ENCODE results near the gene RELA. TPM values are rescaled to one million over a fixed set of nuclear protein-coding genes. Genes with fewer than 3 reads are reported as not detected.
"Not testable (repeated sequence)": the region's sequence is repeated elsewhere in the genome, so short reads cannot be mapped to it uniquely, and the experiment has no call there.

Gene RELA
- total RNA-seq, 1 donor from 2014 or later, result 79.7 TPM

- no peak for DNase-seq (ENCODE audit: extremely low spot score, unreplicated experiment)
- Mint-ChIP-seq H3K9me3 (ENCODE audit: unreplicated experiment) (no peaks in the 10 kb centered on the region), H3K27me3 (ENCODE audit: unreplicated experiment) (peaks cover 25% of the 10 kb centered on the region), H3K4me3 (ENCODE audit: unreplicated experiment) (no peak overlapping the region), H3K27ac (ENCODE audit: unreplicated experiment) (no peak overlapping the region), H3K4me1 (ENCODE audit: unreplicated experiment) (no peaks in the 10 kb centered on the region), H3K36me3 (ENCODE audit: unreplicated experiment) (no peaks in the 10 kb centered on the region)
- no peak for TF ChIP-seq CTCF (IDR thresholded peaks at IDR 0.05)
These were observed 23.3 kb upstream of the RELA start for GRCh38 chr11:65685981-65686380.

- H3K9me3 Mint-ChIP-seq (ENCODE audit: unreplicated experiment); DNase-seq (ENCODE audit: extremely low spot score, unreplicated experiment); H3K27ac Mint-ChIP-seq (ENCODE audit: unreplicated experiment); H3K36me3 Mint-ChIP-seq (ENCODE audit: unreplicated experiment); H3K4me3 Mint-ChIP-seq (ENCODE audit: unreplicated experiment); H3K4me1 Mint-ChIP-seq (ENCODE audit: unreplicated experiment): not testable (repeated sequence)
- peaks cover 25% of the 10 kb centered on the region for H3K27me3 Mint-ChIP-seq (ENCODE audit: unreplicated experiment)
These were observed 20.8 kb upstream of the RELA start for GRCh38 chr11:65683480-65683879.

- no peak for DNase-seq (ENCODE audit: extremely low spot score, unreplicated experiment)
- H3K27me3 Mint-ChIP-seq (ENCODE audit: unreplicated experiment), result peaks cover 19% of the 10 kb centered on the region
- no peak for TF ChIP-seq CTCF (IDR thresholded peaks at IDR 0.05)
- H3K9me3 Mint-ChIP-seq (ENCODE audit: unreplicated experiment), result no peaks in the 10 kb centered on the region
- H3K27ac Mint-ChIP-seq (ENCODE audit: unreplicated experiment), result no peak overlapping the region
- no peak overlapping the region for H3K4me3 Mint-ChIP-seq (ENCODE audit: unreplicated experiment)
- H3K4me1 Mint-ChIP-seq (ENCODE audit: unreplicated experiment), result no peaks in the 10 kb centered on the region
- H3K36me3 Mint-ChIP-seq (ENCODE audit: unreplicated experiment), result no peaks in the 10 kb centered on the region
These were observed 17.6 kb upstream of the RELA start for GRCh38 chr11:65680192-65680743.

GRCh38 chr11:65672982-65673381, 10.3 kb upstream of the RELA start:
- H3K9me3 Mint-ChIP-seq (ENCODE audit: unreplicated experiment), result no peaks in the 10 kb centered on the region
- H3K4me1 Mint-ChIP-seq (ENCODE audit: unreplicated experiment), result no peaks in the 10 kb centered on the region
- H3K27ac Mint-ChIP-seq (ENCODE audit: unreplicated experiment), result no peak overlapping the region
- no peak overlapping the region for H3K4me3 Mint-ChIP-seq (ENCODE audit: unreplicated experiment)
- no peaks in the 10 kb centered on the region for H3K36me3 Mint-ChIP-seq (ENCODE audit: unreplicated experiment)
- TF ChIP-seq CTCF (IDR thresholded peaks at IDR 0.05), result no peak
- no peak for DNase-seq (ENCODE audit: extremely low spot score, unreplicated experiment)
- peaks cover 3% of the 10 kb centered on the region for H3K27me3 Mint-ChIP-seq (ENCODE audit: unreplicated experiment)

GRCh38 chr11:65672180-65672860, 9.6 kb upstream of the RELA start:
- no peaks in the 10 kb centered on the region for H3K9me3 Mint-ChIP-seq (ENCODE audit: unreplicated experiment)
- H3K36me3 Mint-ChIP-seq (ENCODE audit: unreplicated experiment), result no peaks in the 10 kb centered on the region
- H3K4me3 Mint-ChIP-seq (ENCODE audit: unreplicated experiment), result no peak overlapping the region
- H3K27me3 Mint-ChIP-seq (ENCODE audit: unreplicated experiment), result peaks cover 3% of the 10 kb centered on the region
- no peaks in the 10 kb centered on the region for H3K4me1 Mint-ChIP-seq (ENCODE audit: unreplicated experiment)
- DNase-seq (ENCODE audit: extremely low spot score, unreplicated experiment), result no peak
- no peak for TF ChIP-seq CTCF (IDR thresholded peaks at IDR 0.05)
- H3K27ac Mint-ChIP-seq (ENCODE audit: unreplicated experiment), result no peak overlapping the region

All from osteocyte (in vitro differentiated cells).